ENCODE data around the gene S100A2.

The S100A2 gene

GRCh38 chr1:153614189-153614900, 48.7 kb upstream of the S100A2 start:
- H3K4me2 ChIP-seq (ENCODE audit: low read depth, low read length, poor library complexity, severe bottlenecking), result no peak overlapping the region
- H3K4me1 ChIP-seq (ENCODE audit: insufficient read depth, low read length, poor library complexity, severe bottlenecking), result peaks cover 4% of the 10 kb centered on the region
- H2AFZ ChIP-seq (ENCODE audit: low read length), result no peak overlapping the region
- no peaks in the 10 kb centered on the region for H3K27me3 ChIP-seq (ENCODE audit: insufficient read depth, low read length, poor library complexity, severe bottlenecking)
- no peak overlapping the region for H3K4me3 ChIP-seq (ENCODE audit: low read length, poor library complexity, severe bottlenecking)
- H4K20me1 ChIP-seq (ENCODE audit: insufficient read depth, low read length, poor library complexity, severe bottlenecking), result no peaks in the 10 kb centered on the region
- H3K79me2 ChIP-seq (ENCODE audit: insufficient read depth, low read length), result no peaks in the 10 kb centered on the region
- no peak overlapping the region for H3K9ac ChIP-seq (ENCODE audit: low read depth, low read length, poor library complexity, severe bottlenecking)
- H3K9me3 ChIP-seq (ENCODE audit: insufficient read depth, low read depth, low read length), result no peaks in the 10 kb centered on the region
- no peaks in the 10 kb centered on the region for H3F3A ChIP-seq (ENCODE audit: low read depth)
- TF ChIP-seq CTCF (conservative IDR thresholded peaks at IDR 0.05; ENCODE audit: low read length) (no peak), EZH2phosphoT487 (IDR thresholded peaks at IDR 0.05; ENCODE audit: borderline replicate concordance) (no peak)
- no peaks in the 10 kb centered on the region for H3K36me3 ChIP-seq (ENCODE audit: insufficient read depth, low read length)
- H3K9me2 ChIP-seq (replicated peaks; ENCODE audit: low read depth, low read length), result no peaks in the 10 kb centered on the region

GRCh38 chr1:153613406-153613805, 47.8 kb upstream of the S100A2 start:
- no peaks in the 10 kb centered on the region for H3K9me2 ChIP-seq (replicated peaks; ENCODE audit: low read depth, low read length)
- H3K36me3 ChIP-seq (ENCODE audit: insufficient read depth, low read length), result no peaks in the 10 kb centered on the region
- TF ChIP-seq CTCF (conservative IDR thresholded peaks at IDR 0.05; ENCODE audit: low read length) (no peak), EZH2phosphoT487 (IDR thresholded peaks at IDR 0.05; ENCODE audit: borderline replicate concordance) (no peak)
- no peaks in the 10 kb centered on the region for H3F3A ChIP-seq (ENCODE audit: low read depth)
- peaks cover 4% of the 10 kb centered on the region for H3K4me1 ChIP-seq (ENCODE audit: insufficient read depth, low read length, poor library complexity, severe bottlenecking)
- H3K9ac ChIP-seq (ENCODE audit: low read depth, low read length, poor library complexity, severe bottlenecking), result no peak overlapping the region
- H2AFZ ChIP-seq (ENCODE audit: low read length), result no peak overlapping the region
- no peaks in the 10 kb centered on the region for H3K79me2 ChIP-seq (ENCODE audit: insufficient read depth, low read length)
- H4K20me1 ChIP-seq (ENCODE audit: insufficient read depth, low read length, poor library complexity, severe bottlenecking), result no peaks in the 10 kb centered on the region
- H3K4me2 ChIP-seq (ENCODE audit: low read depth, low read length, poor library complexity, severe bottlenecking), result no peak overlapping the region
- H3K4me3 ChIP-seq (ENCODE audit: low read length, poor library complexity, severe bottlenecking), result no peak overlapping the region
- no peaks in the 10 kb centered on the region for H3K27me3 ChIP-seq (ENCODE audit: insufficient read depth, low read length, poor library complexity, severe bottlenecking)
- H3K9me3 ChIP-seq (ENCODE audit: insufficient read depth, low read depth, low read length), result no peaks in the 10 kb centered on the region

- Histone ChIP-seq H3K4me2 (ENCODE audit: low read depth, low read length, poor library complexity, severe bottlenecking) (no peak within 1 kb of the TSS), H3K9me3 (ENCODE audit: insufficient read depth, low read depth, low read length) (no peaks in the 10 kb centered on the region), H3K27me3 (ENCODE audit: insufficient read depth, low read length, poor library complexity, severe bottlenecking) (no peaks in the 10 kb centered on the region), H2AFZ (ENCODE audit: low read length) (no peak within 1 kb of the TSS), H3K4me3 (ENCODE audit: low read length, poor library complexity, severe bottlenecking) (no peak within 1 kb of the TSS), H3K79me2 (ENCODE audit: insufficient read depth, low read length) (no peaks in the 10 kb centered on the region), H3F3A (ENCODE audit: low read depth) (no peaks in the 10 kb centered on the region), H3K4me1 (ENCODE audit: insufficient read depth, low read length, poor library complexity, severe bottlenecking) (peaks cover 2% of the 10 kb centered on the region), H3K36me3 (ENCODE audit: insufficient read depth, low read length) (no peaks in the 10 kb centered on the region), H3K9ac (ENCODE audit: low read depth, low read length, poor library complexity, severe bottlenecking) (no peak within 1 kb of the TSS), H3K9me2 (replicated peaks; ENCODE audit: low read depth, low read length) (no peaks in the 10 kb centered on the region), H4K20me1 (ENCODE audit: insufficient read depth, low read length, poor library complexity, severe bottlenecking) (no peaks in the 10 kb centered on the region)
- TF ChIP-seq EZH2phosphoT487 (IDR thresholded peaks at IDR 0.05; ENCODE audit: borderline replicate concordance), result no peak
- TF ChIP-seq CTCF (conservative IDR thresholded peaks at IDR 0.05; ENCODE audit: low read length), result no peak
These were observed 47.2 kb upstream of the S100A2 start, which contains the start of gene S100A16 for GRCh38 chr1:153612755-153613331. Gene S100A16, minus strand, starts transcription at chr1:153613137. Its CDS starts 4,986 bp downstream, at chr1:153608151.
